Measurements from ENCODE around the gene COL15A1. TPM values are rescaled to one million over a fixed set of nuclear protein-coding genes. Genes with fewer than 3 reads are reported as not detected.

Gene COL15A1
- total RNA-seq, 1 experiment from 2014 or later, result not detected

- Histone ChIP-seq H3K9me3 (ENCODE audit: control insufficient read depth, low read depth, low read length) (no peaks in the 10 kb centered on the region), H3K18ac (ENCODE audit: insufficient read length, low read depth, low read length) (no peak overlapping the region), H3K14ac (ENCODE audit: insufficient read depth, low read length) (no peak overlapping the region), H3K4me2 (ENCODE audit: insufficient read depth, insufficient read length, low read length) (no peak overlapping the region), H3K56ac (ENCODE audit: insufficient read length, low read depth, low read length) (no peak overlapping the region), H4K20me1 (ENCODE audit: control insufficient read depth, insufficient read depth, insufficient read length) (no peaks in the 10 kb centered on the region), H4K5ac (ENCODE audit: insufficient read length, low read depth, low read length) (no peak overlapping the region), H2BK15ac (ENCODE audit: low read depth, low read length) (no peak overlapping the region), H3K79me1 (ENCODE audit: insufficient read depth, low read depth, low read length, poor library complexity, severe bottlenecking) (peaks cover 13% of the 10 kb centered on the region), H2BK12ac (ENCODE audit: insufficient read length, low read depth, low read length) (no peak overlapping the region), H2BK5ac (ENCODE audit: insufficient read length, low read length) (no peak overlapping the region), H2BK120ac (ENCODE audit: low read depth, low read length, poor library complexity, severe bottlenecking) (no peak overlapping the region), H3K27ac (ENCODE audit: insufficient read length, low read depth, low read length) (no peak overlapping the region), H4K8ac (replicated peaks; ENCODE audit: insufficient read length, low read depth, low read length) (no peak overlapping the region), H3K79me2 (ENCODE audit: insufficient read depth, low read length) (peaks cover 15% of the 10 kb centered on the region; the same call in 1 of the 2 replicates), H3K4me1 (ENCODE audit: insufficient read depth, low read length) (peaks cover 3% of the 10 kb centered on the region; the same call in 1 of the 2 replicates), H3T11ph (ENCODE audit: low read length) (no peak overlapping the region), H2AFZ (ENCODE audit: low read length) (no peak overlapping the region), H3K4ac (ENCODE audit: low read depth, low read length) (no peak overlapping the region), H2AK5ac (ENCODE audit: insufficient read length, low read length) (no peak overlapping the region), H2BK20ac (ENCODE audit: low read depth, low read length, poor library complexity, severe bottlenecking) (no peak overlapping the region), H3K23me2 (ENCODE audit: insufficient read length, low read depth, low read length, poor library complexity, severe bottlenecking) (no peaks in the 10 kb centered on the region), H3K27me3 (ENCODE audit: insufficient read depth, low read length) (no peaks in the 10 kb centered on the region), H4K91ac (ENCODE audit: insufficient read length, low read depth, low read length) (no peak overlapping the region), H3K23ac (ENCODE audit: insufficient read length, low read depth, low read length) (no peak overlapping the region), H3K9ac (ENCODE audit: extremely low read depth, insufficient read length, low read length) (no peak overlapping the region)
- peaks cover 0 to 5% (median 0%) of the 10 kb centered on the region in 3 experiments; a peak in 2 of 7 replicates for H3K36me3 Mint-ChIP-seq (ENCODE audit: insufficient read depth in 1 of 3, low read depth in 3 of 3)
- no peak overlapping the region for H3K4me3 Mint-ChIP-seq
- TF ChIP-seq, protein P1, sequence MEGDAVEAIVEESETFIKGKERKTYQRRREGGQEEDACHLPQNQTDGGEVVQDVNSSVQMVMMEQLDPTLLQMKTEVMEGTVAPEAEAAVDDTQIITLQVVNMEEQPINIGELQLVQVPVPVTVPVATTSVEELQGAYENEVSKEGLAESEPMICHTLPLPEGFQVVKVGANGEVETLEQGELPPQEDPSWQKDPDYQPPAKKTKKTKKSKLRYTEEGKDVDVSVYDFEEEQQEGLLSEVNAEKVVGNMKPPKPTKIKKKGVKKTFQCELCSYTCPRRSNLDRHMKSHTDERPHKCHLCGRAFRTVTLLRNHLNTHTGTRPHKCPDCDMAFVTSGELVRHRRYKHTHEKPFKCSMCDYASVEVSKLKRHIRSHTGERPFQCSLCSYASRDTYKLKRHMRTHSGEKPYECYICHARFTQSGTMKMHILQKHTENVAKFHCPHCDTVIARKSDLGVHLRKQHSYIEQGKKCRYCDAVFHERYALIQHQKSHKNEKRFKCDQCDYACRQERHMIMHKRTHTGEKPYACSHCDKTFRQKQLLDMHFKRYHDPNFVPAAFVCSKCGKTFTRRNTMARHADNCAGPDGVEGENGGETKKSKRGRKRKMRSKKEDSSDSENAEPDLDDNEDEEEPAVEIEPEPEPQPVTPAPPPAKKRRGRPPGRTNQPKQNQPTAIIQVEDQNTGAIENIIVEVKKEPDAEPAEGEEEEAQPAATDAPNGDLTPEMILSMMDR (conservative IDR thresholded peaks at IDR 0.05), result no peak
- H3K4me1 Mint-ChIP-seq, result peaks cover 41 to 46% of the 10 kb centered on the region in 2 experiments
- H3K9me3 Mint-ChIP-seq, result no peaks in the 10 kb centered on the region
- no CpG with 5 or more reads among the region's 3 CpGs for WGBS (ENCODE audit: extremely low coverage, insufficient read length, low lambda C conversion rate)
- DNase-seq, result no peak
- no peak overlapping the region for H3K27ac Mint-ChIP-seq
- H3K27me3 Mint-ChIP-seq (ENCODE audit: low read depth), result no peaks in the 10 kb centered on the region
Measured at GRCh38 chr9:99114049-99114440, 170.3 kb downstream of the COL15A1 start.
